Right kidney (tissue), 9 donors: ENCODE measurements around the gene RPGRIP1L.

Experiments used
- DNase-seq: peaks from one replicate; pipeline ENCODE4 v3.0.0-alpha.2; 2016
- long read RNA-seq, 8 donors: transcript quantifications; one replicate each; lab custom pipeline, GENCODE V29; 2026

RPGRIP1L gene
- long read RNA-seq, donor 1, partial matches to known transcripts, result 0 of 4 reads
- long read RNA-seq, donor 1, other reads (novel, unspliced or antisense), result 0 of 4 reads
- long read RNA-seq, donor 2, full-length matches to known transcripts, result 3 of 3 reads
- long read RNA-seq, donor 2, partial matches to known transcripts, result 0 of 3 reads
- long read RNA-seq, donor 2, other reads (novel, unspliced or antisense), result 0 of 3 reads
- long read RNA-seq, donor 3, partial matches to known transcripts, result 0 of 3 reads
- long read RNA-seq, donor 3, other reads (novel, unspliced or antisense), result 0 of 3 reads
- long read RNA-seq, donor 4, partial matches to known transcripts, result 0 of 2 reads
- long read RNA-seq, donor 4, other reads (novel, unspliced or antisense), result 0 of 2 reads
- long read RNA-seq, donor 5, full-length matches to known transcripts, result 6 of 6 reads
- long read RNA-seq, donor 5, partial matches to known transcripts, result 0 of 6 reads
- long read RNA-seq, donor 5, other reads (novel, unspliced or antisense), result 0 of 6 reads
- long read RNA-seq, donor 6, partial matches to known transcripts, result 0 of 2 reads
- long read RNA-seq, donor 6, other reads (novel, unspliced or antisense), result 0 of 2 reads
- long read RNA-seq, donor 7, result 0 reads
- long read RNA-seq, donor 8, full-length matches to known transcripts, result 2 of 2 reads
- long read RNA-seq, donor 8, partial matches to known transcripts, result 0 of 2 reads
- long read RNA-seq, donor 8, other reads (novel, unspliced or antisense), result 0 of 2 reads

- DNase-seq, result peak; percentile 96
Observed at GRCh38 chr16:53703590-53704444, at the start of gene RPGRIP1L, which contains the start of gene FTO. RPGRIP1L (minus strand) TSS chr16:53703859; CDS start chr16:53700723, 3,136 bp downstream. FTO (plus strand) TSS chr16:53704156.

GRCh38 chr16:53753431-53753830 lies 49.8 kb upstream of the RPGRIP1L start:
- DNase-seq, result no peak

GRCh38 chr16:53752560-53752959 lies 48.9 kb upstream of the RPGRIP1L start:
- DNase-seq, result no peak

DNA sequence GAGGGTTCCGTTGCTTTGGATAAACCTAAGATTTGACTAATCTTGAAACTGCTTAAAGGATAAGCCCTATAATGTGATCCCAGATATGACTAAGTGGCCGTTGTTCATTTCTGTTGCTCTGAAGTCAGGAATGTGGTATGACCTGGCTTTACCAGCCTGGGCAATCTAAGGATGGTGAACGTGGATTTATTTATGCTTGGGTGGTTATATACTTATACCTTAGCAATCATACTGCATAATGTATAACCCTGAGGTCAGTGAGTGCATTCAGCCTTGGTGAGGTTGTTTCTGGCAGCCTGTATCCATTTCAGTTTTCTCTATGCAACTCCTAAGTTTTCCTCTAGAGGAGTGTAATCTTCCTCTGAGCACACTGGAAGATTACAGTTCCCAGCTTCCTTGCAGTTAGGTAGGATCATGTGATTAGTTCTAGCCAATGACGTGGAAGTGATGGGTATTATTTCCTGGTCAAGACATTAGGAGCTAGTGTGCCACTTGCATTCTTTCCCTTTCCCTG lies 42.2 kb upstream of the RPGRIP1L start:
- DNase-seq, result no peak

- DNase-seq, result no peak
Observed at GRCh38 chr16:53745086-53745485, 41.4 kb upstream of the RPGRIP1L start.

DNA sequence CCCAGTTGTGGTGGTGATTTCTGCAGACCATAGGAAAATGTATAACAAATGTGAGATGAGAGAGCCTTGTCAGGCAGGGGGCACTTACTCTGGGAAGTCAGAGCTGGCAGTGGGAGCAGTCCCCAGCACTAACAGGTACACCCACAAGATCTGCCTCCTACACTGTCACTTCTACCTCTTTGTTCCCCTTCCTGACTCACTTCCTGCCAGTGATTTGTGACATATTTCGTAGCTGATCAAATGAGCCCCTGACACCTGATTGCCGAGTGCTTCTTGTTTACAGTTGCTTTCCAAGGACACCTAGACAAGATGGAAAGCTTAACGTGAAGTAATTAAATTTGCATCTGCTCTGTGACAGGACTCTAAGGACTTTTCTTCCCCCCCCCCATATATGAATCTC lies 40.8 kb upstream of the RPGRIP1L start:
- no peak for DNase-seq

- DNase-seq, result no peak
Observed at GRCh38 chr16:53743149-53743566, 39.5 kb upstream of the RPGRIP1L start.

- no peak for DNase-seq
Observed at GRCh38 chr16:53741546-53741945, 37.9 kb upstream of the RPGRIP1L start.

DNA sequence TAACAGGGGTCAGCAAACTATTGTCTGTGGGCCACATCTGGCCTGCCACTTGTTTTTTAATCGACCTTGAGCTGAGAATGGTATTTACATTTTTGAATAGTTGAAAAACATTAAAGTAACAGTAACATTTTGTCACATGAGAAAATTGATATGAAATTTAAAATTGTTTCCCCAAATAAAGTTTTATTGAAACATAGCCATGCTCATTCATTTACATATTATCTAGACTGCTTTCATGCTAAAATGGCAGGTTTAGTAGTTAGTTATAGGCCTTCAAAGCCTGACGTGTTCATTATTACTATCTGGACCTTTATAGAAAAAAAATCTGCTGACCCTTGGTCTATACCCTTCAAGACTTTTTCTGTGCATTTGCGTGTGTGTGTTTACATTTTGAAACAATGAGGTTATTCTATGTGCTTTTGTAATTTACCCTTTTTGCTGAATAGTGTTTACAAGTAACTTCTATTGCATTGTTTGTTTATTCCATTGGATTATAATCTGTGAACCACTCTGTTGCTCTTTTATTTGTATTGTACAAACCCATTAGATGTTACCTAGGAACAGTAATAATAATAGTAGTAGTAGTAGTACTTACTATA lies 37.4 kb upstream of the RPGRIP1L start:
- DNase-seq, result no peak

- DNase-seq, result no peak
Observed at GRCh38 chr16:53740476-53740875, 36.8 kb upstream of the RPGRIP1L start.

DNA sequence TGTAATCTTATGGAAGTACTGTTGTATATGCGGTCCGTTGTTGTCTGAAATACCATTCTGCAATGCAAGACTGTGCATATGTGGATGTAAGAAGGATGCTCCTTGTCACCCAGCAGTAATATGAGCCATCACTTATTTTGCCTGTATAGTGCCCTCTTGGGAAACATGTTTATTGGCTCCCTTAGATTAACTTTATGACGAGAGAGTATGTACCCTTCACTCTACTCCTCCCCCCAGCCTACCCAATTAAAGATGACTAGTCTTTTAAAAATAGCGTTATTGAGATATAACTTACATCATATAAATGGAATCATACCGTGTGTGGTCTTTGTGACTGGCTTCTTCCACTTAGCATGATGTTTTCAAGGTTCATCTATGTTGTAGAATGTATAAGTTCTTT lies 33.9 kb upstream of the RPGRIP1L start:
- no peak for DNase-seq

DNA sequence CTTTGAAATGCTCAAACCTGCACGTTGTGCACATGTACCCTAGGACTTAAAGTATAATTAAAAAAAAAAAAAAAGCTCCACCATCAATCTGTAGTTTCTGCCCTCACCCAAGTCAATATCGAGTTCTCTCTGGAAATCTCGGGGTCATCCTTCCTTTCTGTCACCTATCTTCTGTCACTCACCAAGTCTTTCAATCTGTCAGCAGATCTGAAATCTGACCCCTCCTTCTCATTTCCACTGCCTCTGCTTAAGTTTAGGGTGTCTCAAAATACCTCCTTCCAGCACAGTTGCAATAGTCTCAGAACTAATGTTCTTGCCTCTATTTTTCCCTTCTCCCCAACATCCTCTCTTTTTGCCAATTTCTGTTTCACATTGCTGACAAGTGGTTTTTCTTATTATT lies 32.6 kb upstream of the RPGRIP1L start:
- no peak for DNase-seq

DNA sequence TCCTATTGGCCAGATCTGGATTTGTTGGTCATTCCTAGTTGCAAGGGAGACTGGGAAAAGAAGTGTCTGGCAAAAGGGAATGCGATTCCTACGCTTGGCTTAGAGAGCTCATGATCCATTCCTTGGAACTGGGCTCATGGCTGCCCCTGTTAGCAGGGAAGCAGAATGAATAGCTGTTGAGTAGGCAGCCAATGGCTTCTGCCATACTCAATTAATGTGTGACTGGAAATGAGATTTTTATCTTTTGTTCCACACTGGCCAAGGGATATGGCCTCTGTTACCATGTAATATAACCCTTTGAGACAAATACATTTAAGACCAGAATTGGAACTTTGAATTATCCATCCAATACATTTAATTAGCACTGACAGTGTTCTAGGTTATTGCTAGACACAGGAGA lies 31.2 kb upstream of the RPGRIP1L start:
- DNase-seq, result no peak

DNA sequence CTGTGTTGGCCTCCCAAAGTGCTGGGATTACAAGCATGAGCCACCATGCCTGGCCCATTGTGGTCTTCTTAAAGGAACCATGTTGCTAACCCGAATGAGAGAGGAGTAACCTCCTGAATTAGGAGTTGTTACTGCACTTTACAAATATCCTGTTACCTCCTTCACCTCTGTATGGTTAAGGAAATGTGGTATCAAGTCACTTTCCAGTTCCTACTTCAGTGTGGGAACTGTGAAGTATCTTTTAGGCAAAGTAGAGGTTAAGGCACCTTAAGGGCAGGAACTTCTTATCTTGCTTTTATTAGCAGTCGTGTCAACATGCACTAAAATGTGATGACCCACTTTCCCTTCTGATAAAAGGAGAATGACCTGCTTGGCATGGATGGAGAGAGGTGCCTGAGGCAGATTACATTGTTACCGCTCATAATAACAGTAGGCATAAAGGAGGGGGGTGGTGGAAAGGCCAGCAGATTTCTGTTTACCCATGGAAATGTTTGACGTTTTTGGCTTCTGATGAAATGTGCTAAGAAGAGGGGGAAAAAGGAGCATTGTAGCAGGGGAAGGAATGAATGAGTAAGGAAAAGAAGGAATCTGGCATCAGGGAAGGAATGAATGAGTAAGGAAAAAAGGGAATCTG lies 28.8 kb upstream of the RPGRIP1L start:
- DNase-seq, result no peak

DNA sequence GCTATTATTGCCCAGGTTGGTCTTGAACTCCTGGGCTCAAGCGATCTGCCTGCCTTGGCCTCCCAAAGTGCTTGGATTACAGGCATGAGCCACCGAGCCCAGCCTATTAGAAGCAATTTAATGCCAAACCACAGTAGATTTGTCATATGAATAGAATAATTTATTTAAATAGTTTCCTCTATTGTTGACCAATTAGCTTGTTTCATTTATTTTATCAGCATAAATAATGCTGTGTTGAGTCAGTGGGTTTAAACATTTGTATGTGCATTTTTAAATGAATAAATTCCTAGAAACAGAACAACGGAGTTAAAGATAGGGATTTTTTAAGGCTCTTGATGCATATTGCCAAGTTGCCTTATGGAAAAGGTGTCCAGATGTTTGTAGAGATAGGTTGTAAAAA lies 27.0 kb upstream of the RPGRIP1L start:
- no peak for DNase-seq

DNA sequence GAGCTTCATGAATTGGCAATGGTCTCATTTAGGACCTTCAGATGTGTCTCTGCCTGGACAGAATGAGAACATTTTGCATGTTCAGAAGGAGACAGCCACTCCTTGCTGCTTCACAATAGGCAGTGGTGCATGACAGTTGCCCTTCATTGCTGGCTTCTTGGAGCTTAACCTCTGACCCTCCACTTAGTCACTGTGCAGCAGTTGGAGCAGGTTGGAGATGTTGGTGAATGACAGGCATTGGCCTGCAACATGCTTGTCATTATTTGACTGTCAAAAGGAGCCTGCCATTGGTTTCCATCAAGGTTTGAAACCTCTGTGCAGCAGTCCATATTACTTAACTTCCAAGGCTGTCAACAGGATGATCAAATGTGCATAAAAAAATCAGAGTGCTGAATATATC lies 23.0 kb upstream of the RPGRIP1L start:
- DNase-seq, result no peak

DNA sequence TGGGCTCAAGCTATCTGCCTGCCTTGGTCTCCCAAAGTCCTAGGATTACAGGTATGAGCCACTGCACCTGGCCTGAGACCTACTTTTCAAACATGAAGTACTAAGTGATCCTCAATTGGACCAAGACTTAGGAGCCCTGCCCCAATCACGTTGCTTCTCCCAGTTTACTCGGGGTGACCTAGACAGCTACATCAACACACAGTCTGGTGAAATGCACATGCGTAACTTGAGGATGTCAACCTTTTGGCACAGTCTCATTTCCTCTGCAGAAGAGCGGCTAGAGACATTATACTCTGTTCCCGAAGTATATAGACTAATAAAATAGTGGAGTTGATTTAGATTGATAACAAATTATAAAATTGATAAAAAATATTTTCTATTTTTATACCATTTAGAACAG lies 17.4 kb upstream of the RPGRIP1L start:
- DNase-seq, result no peak

DNA sequence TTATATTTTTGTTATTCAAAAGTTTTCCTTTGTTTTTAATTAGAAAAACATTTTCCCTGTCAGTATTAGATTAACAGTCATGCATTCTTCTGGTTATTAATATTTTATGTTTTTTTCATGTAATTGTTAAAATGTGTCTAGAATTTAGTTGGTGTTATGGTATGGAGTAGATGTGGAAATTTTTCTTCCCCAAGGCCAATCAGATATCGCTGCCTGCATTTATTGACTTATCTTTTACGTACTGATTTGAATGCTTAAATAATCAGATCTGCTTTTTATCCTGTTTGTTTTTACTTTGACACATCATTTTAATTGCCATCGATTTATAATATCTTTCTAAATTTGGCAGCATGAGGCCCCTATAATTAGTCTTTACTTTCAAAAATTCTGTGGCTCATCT lies 13.9 kb upstream of the RPGRIP1L start:
- DNase-seq, result no peak

DNA sequence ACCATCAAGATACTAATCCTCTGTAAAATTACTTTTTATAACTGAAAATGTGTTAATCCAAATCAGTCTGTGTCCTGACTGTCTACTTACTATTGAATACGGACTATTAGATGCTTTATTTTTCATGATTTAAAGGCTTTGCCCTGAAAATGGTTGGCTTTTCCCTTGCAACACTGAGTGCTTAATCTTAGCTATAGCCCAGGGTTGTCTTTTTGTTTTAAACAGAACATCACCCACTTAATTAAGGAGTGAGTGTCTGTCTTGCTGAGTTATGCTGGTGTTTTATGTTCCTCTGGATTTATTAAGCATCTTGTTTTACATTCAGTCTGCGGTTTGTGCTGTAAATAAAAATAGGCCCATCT lies 11.3 kb upstream of the RPGRIP1L start:
- DNase-seq, result no peak

DNA sequence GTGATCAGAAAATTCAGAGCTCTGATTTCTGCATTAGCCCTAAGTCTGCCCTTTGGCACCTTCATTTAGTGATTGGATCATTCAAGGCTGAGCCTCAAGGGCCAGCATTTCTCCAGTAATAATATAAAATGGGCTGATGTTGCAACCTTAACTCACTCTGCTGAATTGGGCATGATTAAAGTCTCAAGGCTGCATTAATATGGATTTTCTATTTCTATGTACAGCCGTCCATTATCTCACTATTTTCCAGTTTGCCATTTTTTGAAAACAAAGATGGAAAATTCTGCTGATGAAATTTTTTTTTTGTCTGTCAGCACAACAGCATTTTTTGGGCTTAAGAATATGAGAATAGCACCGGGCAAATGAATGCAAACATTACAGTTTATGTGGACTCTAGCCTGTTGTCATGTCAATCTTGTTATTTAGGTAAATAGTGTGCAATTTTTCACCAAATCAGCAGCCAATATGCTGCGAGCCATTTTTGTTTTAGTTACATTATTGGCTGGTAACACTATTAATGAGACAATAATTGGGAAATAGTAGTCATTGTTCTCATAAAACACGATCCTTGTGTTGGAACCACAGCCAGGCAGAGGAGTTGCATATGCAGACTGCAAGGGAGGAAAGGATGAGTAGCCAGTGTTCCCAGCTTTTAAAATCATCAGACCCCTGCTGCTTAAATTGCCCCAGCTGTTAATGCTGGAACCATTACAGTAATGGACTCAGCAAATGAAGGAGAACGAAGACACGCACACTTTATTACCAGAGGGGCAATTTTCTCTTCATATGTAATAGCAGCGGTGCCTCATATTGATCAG lies 10.8 kb upstream of the RPGRIP1L start:
- DNase-seq, result no peak
